Measurements from ENCODE around the gene FXYD2.

- no peak for TF ChIP-seq CTCF (conservative IDR thresholded peaks at IDR 0.05; ENCODE audit: low read depth, low read length)
- no peak for TF ChIP-seq RAD21 (IDR thresholded peaks at IDR 0.05; ENCODE audit: low read length)
- TF ChIP-seq POLR2A (IDR thresholded peaks at IDR 0.05; ENCODE audit: low read depth, low read length): no peak
- TF ChIP-seq CEBPB (IDR thresholded peaks at IDR 0.05; ENCODE audit: low read depth, low read length): no peak
- TF ChIP-seq MAFK (IDR thresholded peaks at IDR 0.05; ENCODE audit: low read depth, low read length): no peak
- TF ChIP-seq ELK1 (IDR thresholded peaks at IDR 0.05; ENCODE audit: borderline replicate concordance, low read depth, low read length): no peak
- no peak for TF ChIP-seq MXI1 (IDR thresholded peaks at IDR 0.05; ENCODE audit: borderline replicate concordance, low read depth, low read length)
- TF ChIP-seq USF2 (IDR thresholded peaks at IDR 0.05; ENCODE audit: low read depth, low read length): no peak
- TF ChIP-seq FOS (IDR thresholded peaks at IDR 0.05; ENCODE audit: low read depth, low read length): no peak
- TF ChIP-seq RFX5 (IDR thresholded peaks at IDR 0.05; ENCODE audit: low read depth, low read length): no peak
- TF ChIP-seq BHLHE40 (IDR thresholded peaks at IDR 0.05; ENCODE audit: low read depth, low read length): no peak
- no peak for TF ChIP-seq RCOR1 (IDR thresholded peaks at IDR 0.05; ENCODE audit: insufficient replicate concordance, low read length)
Measured at GRCh38 chr11:117820516-117820915, 4.0 kb downstream of the FXYD2 start.

All from IMR-90 (cell line).